Prostate gland (tissue), 2 donors: Measurements from ENCODE around the gene ATG7.

Experiments
- POLR2AphosphoS5 ChIP-seq: sonication (generic); formaldehyde crosslinking; IDR thresholded peaks from one replicate; pipeline ENCODE4 v1.6.1; 2017; ENCODE audit warnings: antibody characterized with exemption
- TF ChIP-seq, protein P1 (sequence below), 4 experiments: fragments of 200-600 bp in 2 of 4; fragments of 450-650 bp in 2 of 4; sonication (generic) in 2 of 4; IDR thresholded peaks; 1 replicate in 3 of 4; 2 replicates in 1 of 4; pipeline ENCODE4 v1.5.1; 2016 to 2019; ENCODE audit warnings: antibody characterized with exemption in 4 of 4, mild to moderate bottlenecking in 2 of 4, moderate library complexity in 2 of 4

DNA sequence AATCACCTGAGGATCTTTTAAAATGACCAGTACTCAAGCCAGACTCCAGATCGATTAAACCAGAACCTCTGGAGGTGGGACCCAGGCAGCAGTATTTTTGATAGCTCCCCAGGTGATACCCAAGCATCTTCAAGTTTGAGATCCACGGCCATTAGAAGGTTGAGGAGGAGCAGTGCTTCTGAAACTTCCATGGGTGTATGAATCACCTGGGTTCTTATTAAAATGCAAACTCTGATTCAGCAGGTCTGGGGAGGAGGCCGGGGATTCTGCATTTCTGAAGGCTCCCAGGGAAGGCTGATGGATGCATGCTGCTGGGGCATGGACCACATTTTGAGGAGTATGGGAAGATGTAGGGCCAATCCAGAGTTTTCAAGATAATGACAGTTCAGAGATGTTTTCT lies 55.4 kb downstream of the ATG7 start:
- TF ChIP-seq, protein P1, sequence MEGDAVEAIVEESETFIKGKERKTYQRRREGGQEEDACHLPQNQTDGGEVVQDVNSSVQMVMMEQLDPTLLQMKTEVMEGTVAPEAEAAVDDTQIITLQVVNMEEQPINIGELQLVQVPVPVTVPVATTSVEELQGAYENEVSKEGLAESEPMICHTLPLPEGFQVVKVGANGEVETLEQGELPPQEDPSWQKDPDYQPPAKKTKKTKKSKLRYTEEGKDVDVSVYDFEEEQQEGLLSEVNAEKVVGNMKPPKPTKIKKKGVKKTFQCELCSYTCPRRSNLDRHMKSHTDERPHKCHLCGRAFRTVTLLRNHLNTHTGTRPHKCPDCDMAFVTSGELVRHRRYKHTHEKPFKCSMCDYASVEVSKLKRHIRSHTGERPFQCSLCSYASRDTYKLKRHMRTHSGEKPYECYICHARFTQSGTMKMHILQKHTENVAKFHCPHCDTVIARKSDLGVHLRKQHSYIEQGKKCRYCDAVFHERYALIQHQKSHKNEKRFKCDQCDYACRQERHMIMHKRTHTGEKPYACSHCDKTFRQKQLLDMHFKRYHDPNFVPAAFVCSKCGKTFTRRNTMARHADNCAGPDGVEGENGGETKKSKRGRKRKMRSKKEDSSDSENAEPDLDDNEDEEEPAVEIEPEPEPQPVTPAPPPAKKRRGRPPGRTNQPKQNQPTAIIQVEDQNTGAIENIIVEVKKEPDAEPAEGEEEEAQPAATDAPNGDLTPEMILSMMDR (IDR thresholded peaks at IDR 0.05) = no peak
- TF ChIP-seq POLR2AphosphoS5 = no peak
